DMS53 (cell line): ENCODE results near the gene MLXIP.

Experiments
- DNase-seq: peaks from one replicate; lab custom pipeline; 2025; lab: John Stamatoyannopoulos, UW

MLXIP gene

DNA sequence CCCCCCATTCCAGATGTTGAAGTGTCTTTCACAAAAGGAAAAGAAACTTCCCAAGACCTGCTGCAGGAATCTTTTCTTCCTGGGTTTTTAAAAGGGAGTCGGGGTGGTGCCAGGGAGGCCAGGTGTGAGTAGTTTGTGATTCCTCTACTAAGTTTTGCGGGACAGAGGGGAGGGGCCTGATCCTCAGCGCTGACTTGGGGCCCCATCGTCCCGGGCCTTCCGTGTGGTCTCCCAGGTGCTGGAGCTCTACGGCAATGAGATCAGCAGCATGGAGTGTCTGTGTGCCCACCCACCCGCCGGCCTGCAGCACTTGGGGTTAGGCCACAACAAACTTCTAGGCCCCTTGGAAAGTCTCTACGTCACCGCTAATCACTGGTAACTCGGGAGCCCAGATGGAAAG lies 108.9 kb downstream of the MLXIP start:
- DNase-seq = no peak

GRCh38 chr12:122189626-122190475 lies 111.3 kb downstream of the MLXIP start:
- no peak for DNase-seq

- peak; percentile 89 for DNase-seq
Measured at GRCh38 chr12:122190842-122191668, 112.5 kb downstream of the MLXIP start.

GRCh38 chr12:122192441-122192840 lies 113.9 kb downstream of the MLXIP start:
- DNase-seq = no peak

DNA sequence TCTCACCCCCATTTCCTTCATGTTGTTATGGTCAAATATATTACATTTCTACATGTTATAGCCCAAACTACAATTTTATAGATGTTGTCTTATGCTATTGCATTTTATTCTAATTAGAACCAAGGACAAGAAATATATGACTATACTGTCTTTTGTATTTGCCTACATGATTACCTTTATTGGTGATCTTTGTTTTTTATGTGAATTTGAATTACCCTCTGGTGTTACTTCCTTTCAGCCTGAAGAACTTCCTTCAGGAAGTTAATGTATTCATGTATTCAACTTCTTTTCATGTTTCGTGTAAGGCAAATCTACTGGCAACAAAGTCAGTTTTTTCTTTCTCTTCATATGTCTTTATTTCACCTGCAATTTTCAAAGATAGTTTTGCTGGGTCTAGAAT lies 116.2 kb downstream of the MLXIP start:
- no peak for DNase-seq

DNA sequence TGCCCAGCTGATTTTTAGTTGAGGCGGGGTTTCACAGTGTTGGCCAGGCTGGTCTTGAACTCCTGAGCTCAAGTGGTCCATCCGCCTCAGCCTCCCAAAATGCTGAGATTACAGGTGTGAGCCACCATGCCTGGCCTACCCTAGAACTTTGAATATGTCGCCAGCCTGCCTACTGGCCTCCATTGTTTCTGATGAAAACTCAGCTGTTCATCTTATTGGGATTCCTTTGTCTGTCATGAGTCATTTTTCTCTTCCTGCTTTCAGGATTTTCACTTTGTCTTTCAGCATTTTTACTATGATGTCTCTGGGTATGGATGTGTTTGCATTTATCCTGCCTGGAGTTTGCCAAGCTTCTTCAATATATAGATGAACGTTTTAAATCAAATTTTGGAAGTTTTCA lies 116.8 kb downstream of the MLXIP start:
- no peak for DNase-seq
